Nephron progenitor cell (in vitro differentiated cells): ENCODE measurements around the gene NDUFA12.

Experiments
- DNase-seq: peaks from one replicate; pipeline ENCODE4 v3.0.0; 2021
- H3K27ac Mint-ChIP-seq: 2 replicates; pipeline ENCODE4 v1.8.0; 2021; ENCODE audit warnings: mild to moderate bottlenecking, moderate library complexity, mixed read lengths
- H3K27me3 Mint-ChIP-seq: 2 replicates; pipeline ENCODE4 v1.8.0; 2021; ENCODE audit warnings: mild to moderate bottlenecking, low read depth, mixed read lengths; ENCODE audit not compliant: poor library complexity
- H3K36me3 Mint-ChIP-seq: 2 replicates; pipeline ENCODE4 v1.8.0; 2021; ENCODE audit warnings: low read depth, mixed read lengths
- H3K4me1 Mint-ChIP-seq: 2 replicates; pipeline ENCODE4 v1.8.0; 2021; ENCODE audit warnings: mixed read lengths
- H3K4me3 Mint-ChIP-seq: 2 replicates; pipeline ENCODE4 v1.8.0; 2021; ENCODE audit warnings: mild to moderate bottlenecking, moderate library complexity, mixed read lengths
- H3K9me3 Mint-ChIP-seq: 2 replicates; pipeline ENCODE4 v1.8.0; 2021; ENCODE audit warnings: mild to moderate bottlenecking, moderate library complexity, mixed read lengths
- TF ChIP-seq, protein P1 (sequence below): fragments of 200-600 bp; sonication (generic); IDR thresholded peaks from 2 replicates; pipeline ENCODE4 v1.5.0; 2021; ENCODE audit warnings: antibody characterized with exemption

The NDUFA12 gene

GRCh38 chr12:94980577-94980976, 22.9 kb downstream of the NDUFA12 start:
- TF ChIP-seq, protein P1, sequence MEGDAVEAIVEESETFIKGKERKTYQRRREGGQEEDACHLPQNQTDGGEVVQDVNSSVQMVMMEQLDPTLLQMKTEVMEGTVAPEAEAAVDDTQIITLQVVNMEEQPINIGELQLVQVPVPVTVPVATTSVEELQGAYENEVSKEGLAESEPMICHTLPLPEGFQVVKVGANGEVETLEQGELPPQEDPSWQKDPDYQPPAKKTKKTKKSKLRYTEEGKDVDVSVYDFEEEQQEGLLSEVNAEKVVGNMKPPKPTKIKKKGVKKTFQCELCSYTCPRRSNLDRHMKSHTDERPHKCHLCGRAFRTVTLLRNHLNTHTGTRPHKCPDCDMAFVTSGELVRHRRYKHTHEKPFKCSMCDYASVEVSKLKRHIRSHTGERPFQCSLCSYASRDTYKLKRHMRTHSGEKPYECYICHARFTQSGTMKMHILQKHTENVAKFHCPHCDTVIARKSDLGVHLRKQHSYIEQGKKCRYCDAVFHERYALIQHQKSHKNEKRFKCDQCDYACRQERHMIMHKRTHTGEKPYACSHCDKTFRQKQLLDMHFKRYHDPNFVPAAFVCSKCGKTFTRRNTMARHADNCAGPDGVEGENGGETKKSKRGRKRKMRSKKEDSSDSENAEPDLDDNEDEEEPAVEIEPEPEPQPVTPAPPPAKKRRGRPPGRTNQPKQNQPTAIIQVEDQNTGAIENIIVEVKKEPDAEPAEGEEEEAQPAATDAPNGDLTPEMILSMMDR, result peak; percentile 10
- Mint-ChIP-seq H3K4me1 (peaks cover 9% of the 10 kb centered on the region), H3K27me3 (no peaks in the 10 kb centered on the region), H3K9me3 (no peaks in the 10 kb centered on the region), H3K4me3 (no peak overlapping the region), H3K27ac (no peak overlapping the region), H3K36me3 (peaks cover 13% of the 10 kb centered on the region)
- no peak for DNase-seq

GRCh38 chr12:94979941-94980340, 23.6 kb downstream of the NDUFA12 start:
- TF ChIP-seq, protein P1, result no peak
- peak overlapping the region; percentile 12 for H3K27ac Mint-ChIP-seq
- DNase-seq, result no peak
- no peaks in the 10 kb centered on the region for H3K9me3 Mint-ChIP-seq
- H3K4me3 Mint-ChIP-seq, result no peak overlapping the region
- peaks cover 9% of the 10 kb centered on the region for H3K4me1 Mint-ChIP-seq
- H3K36me3 Mint-ChIP-seq, result peaks cover 20% of the 10 kb centered on the region
- H3K27me3 Mint-ChIP-seq, result no peaks in the 10 kb centered on the region

DNA sequence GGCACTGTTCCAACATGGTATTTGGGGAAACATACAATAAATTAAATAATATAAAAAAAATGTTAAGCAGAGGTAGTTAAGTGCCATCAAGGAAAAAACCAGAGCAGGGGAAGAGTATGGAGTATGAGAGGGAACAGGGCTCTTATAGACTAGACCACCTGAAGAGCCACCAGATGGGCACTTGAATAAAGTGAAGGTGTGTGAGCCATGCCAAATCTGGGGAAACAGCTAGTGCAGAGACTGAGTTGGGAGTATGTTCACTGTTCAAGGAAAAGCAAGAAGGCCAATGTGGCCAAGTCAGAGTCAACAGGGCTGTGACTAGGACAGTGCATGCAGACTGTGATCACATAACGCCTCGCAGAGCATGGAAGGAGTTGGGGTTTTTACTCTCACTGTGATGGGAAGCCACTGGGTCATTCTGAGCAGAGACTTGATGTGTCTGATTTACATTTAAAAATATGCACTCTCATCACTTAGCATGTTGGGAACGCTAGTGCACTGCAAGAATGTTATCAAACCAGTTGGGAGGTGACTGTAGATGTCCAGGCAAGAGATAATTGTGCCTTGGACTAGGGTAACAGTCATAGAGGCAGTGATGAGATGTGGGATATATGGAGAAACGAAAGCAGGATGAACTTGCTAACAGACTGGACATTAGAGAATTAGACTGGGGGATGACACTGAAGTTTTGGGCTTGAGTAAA, 25.6 kb downstream of the NDUFA12 start:
- Mint-ChIP-seq H3K4me3 (no peak overlapping the region), H3K4me1 (peaks cover 12% of the 10 kb centered on the region), H3K36me3 (peaks cover 27% of the 10 kb centered on the region), H3K27ac (no peak overlapping the region), H3K27me3 (no peaks in the 10 kb centered on the region), H3K9me3 (no peaks in the 10 kb centered on the region)
- TF ChIP-seq, protein P1, result no peak
- DNase-seq, result no peak

GRCh38 chr12:94973221-94973620, 30.3 kb downstream of the NDUFA12 start:
- Mint-ChIP-seq H3K36me3 (peaks cover 40% of the 10 kb centered on the region), H3K4me1 (peaks cover 19% of the 10 kb centered on the region), H3K27me3 (no peaks in the 10 kb centered on the region), H3K27ac (no peak overlapping the region), H3K4me3 (no peak overlapping the region), H3K9me3 (no peaks in the 10 kb centered on the region)
- DNase-seq, result no peak
- TF ChIP-seq, protein P1, result no peak

- Mint-ChIP-seq H3K4me3 (no peak overlapping the region), H3K27ac (peak overlapping the region; percentile 4), H3K27me3 (no peaks in the 10 kb centered on the region), H3K4me1 (peaks cover 19% of the 10 kb centered on the region), H3K36me3 (peaks cover 40% of the 10 kb centered on the region), H3K9me3 (no peaks in the 10 kb centered on the region)
- no peak for DNase-seq
- TF ChIP-seq, protein P1, result no peak
These were observed 30.7 kb downstream of the NDUFA12 start for GRCh38 chr12:94972795-94973194.

GRCh38 chr12:94971923-94972322, 31.6 kb downstream of the NDUFA12 start:
- H3K27me3 Mint-ChIP-seq, result no peaks in the 10 kb centered on the region
- peaks cover 19% of the 10 kb centered on the region for H3K4me1 Mint-ChIP-seq
- no peak for DNase-seq
- H3K9me3 Mint-ChIP-seq, result no peaks in the 10 kb centered on the region
- H3K4me3 Mint-ChIP-seq, result no peak overlapping the region
- peaks cover 40% of the 10 kb centered on the region for H3K36me3 Mint-ChIP-seq
- TF ChIP-seq, protein P1, result no peak
- no peak overlapping the region for H3K27ac Mint-ChIP-seq
